IPS DF 6.9 (cell line): ENCODE results near the gene BTG2.
A peak's percentile ranks its signal among the peaks of the same experiment; 100 is the strongest.

Source experiments
- DNase-seq: peaks from one replicate; pipeline ENCODE4 v3.0.0-alpha.2; 2013; ENCODE audit warnings: low read depth, low spot score
- H3K27ac ChIP-seq: one replicate; pipeline ENCODE4 v1.5.1; 2013; ENCODE audit warnings: low read length, control low read depth
- H3K27me3 ChIP-seq: 2 replicates; pipeline ENCODE4 v1.6.1; 2013; ENCODE audit warnings: mild to moderate bottlenecking, low read length; ENCODE audit not compliant: control insufficient read depth, insufficient read depth
- H3K36me3 ChIP-seq: 2 replicates; pipeline ENCODE4 v1.6.1; 2013; ENCODE audit warnings: low read length; ENCODE audit not compliant: control insufficient read depth, insufficient read depth
- H3K4me1 ChIP-seq: 2 replicates; pipeline ENCODE4 v1.6.1; 2013; ENCODE audit warnings: low read length; ENCODE audit not compliant: control insufficient read depth, insufficient read depth
- H3K4me3 ChIP-seq: 2 replicates; pipeline ENCODE4 v1.5.1; 2013; ENCODE audit warnings: mild to moderate bottlenecking, low read length
- H3K9me3 ChIP-seq: 2 replicates; pipeline ENCODE4 v1.6.1; 2013; ENCODE audit warnings: low read length, inconsistent platforms; ENCODE audit not compliant: control insufficient read depth, insufficient read depth
- WGBS: extraction: QIAGEN DNeasy Blood & Tissue Kit; methylation state at CpG from one replicate; pipeline ENCODE4 v1.1.7; 2013; ENCODE audit warnings: mixed read lengths, missing lambda C conversion rate; ENCODE audit not compliant: insufficient read length, insufficient coverage; 5-methylcytosine and 5-hydroxymethylcytosine counted together

The BTG2 gene

DNA sequence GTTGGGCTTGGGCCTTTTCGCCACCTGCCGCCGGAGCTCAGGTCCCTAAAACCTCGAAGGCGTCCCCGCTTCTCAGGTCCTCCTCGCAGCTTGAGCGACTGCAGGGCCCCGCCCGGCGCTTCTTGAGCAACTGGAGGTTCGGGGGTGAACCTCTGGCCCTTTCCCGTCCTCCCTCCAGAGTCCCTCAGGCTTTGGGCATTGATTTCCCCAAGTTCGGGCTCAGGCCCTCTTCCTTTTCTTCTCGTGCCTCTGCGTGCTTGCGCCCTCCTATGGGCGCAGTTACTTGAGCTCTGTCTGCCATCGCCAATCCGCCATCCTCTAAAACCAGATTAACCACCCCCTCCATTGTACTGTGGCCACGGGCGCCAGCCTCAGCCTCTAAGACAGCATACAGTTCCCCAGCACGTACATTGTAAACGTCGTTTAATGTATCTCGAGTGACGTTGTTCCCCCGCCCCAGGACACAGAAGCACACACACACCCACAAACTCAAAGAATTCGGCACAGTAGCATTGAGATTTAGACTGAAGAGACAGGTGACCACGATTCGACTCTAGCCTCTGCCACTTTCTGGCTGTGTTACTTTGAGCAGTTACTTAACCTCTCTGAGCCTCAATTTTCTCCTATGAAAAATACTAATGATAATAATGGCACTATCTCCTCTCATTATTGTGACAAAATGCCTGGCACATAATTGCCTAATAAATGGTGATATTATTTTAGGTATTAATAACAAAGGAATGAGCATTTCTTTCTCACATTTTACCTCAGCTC is 22.6 kb downstream of the BTG2 start:
- H3K4me1 ChIP-seq, result peaks cover 19% of the 10 kb centered on the region; the same call in 1 of the 2 replicates
- H3K27me3 ChIP-seq, result peaks cover 1% of the 10 kb centered on the region; the same call in 1 of the 2 replicates
- no peaks in the 10 kb centered on the region for H3K36me3 ChIP-seq
- no CpG with 5 or more reads among the region's 31 CpGs for WGBS
- no peak for DNase-seq
- no peaks in the 10 kb centered on the region for H3K9me3 ChIP-seq
- peak overlapping the region; percentile 19; the same call in 1 of the 2 replicates for H3K4me3 ChIP-seq
- H3K27ac ChIP-seq, result no peak overlapping the region

DNA sequence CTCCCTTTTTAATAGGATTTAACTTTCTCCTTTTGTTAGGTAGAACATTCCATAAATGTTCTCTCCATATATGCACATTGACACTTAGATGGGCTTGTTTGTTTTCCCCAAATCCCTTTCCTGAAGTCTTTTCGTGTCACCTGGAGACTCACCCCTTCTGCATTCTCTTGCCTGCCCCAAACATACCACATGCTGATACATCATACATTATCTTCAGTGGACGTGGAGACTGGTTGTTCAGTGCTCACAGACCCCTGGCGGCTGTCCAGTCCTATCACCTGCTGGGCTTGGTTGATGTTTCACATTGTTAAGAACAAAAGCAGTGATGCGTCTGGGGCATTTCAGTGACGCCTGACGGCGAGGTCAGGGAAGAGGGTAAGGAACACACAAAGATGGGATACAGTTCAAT is 23.4 kb downstream of the BTG2 start:
- Histone ChIP-seq H3K9me3 (no peaks in the 10 kb centered on the region), H3K36me3 (no peaks in the 10 kb centered on the region), H3K4me1 (peaks cover 19% of the 10 kb centered on the region; the same call in 1 of the 2 replicates), H3K4me3 (no peak overlapping the region), H3K27ac (no peak overlapping the region), H3K27me3 (peaks cover 1% of the 10 kb centered on the region; the same call in 1 of the 2 replicates)
- no CpG with 5 or more reads among the region's 7 CpGs for WGBS
- no peak for DNase-seq

- H3K36me3 ChIP-seq, result no peaks in the 10 kb centered on the region
- H3K27ac ChIP-seq, result no peak overlapping the region
- no CpG with 5 or more reads among the region's 1 CpG for WGBS
Observed at GRCh38 chr1:203331224-203331623, 25.9 kb downstream of the BTG2 start.

GRCh38 chr1:203335503-203335902 is 30.2 kb downstream of the BTG2 start:
- no peak for DNase-seq
- peaks cover 1% of the 10 kb centered on the region; the same call in 1 of the 2 replicates for H3K4me1 ChIP-seq
- no peaks in the 10 kb centered on the region for H3K36me3 ChIP-seq
- H3K27me3 ChIP-seq, result no peaks in the 10 kb centered on the region; the same call in 1 of the 2 replicates
- no peak overlapping the region for H3K27ac ChIP-seq
- no peaks in the 10 kb centered on the region for H3K9me3 ChIP-seq
- WGBS, result no CpG with 5 or more reads among the region's 4 CpGs
- H3K4me3 ChIP-seq, result no peak overlapping the region

More at GRCh38 chr1:203331224-203331623, 25.9 kb downstream of the BTG2 start:
- Histone ChIP-seq H3K4me3 (no peak overlapping the region), H3K4me1 (peaks cover 10% of the 10 kb centered on the region; the same call in 1 of the 2 replicates), H3K9me3 (no peaks in the 10 kb centered on the region), H3K27me3 (peaks cover 1% of the 10 kb centered on the region; the same call in 1 of the 2 replicates)
- no peak for DNase-seq

GRCh38 chr1:203336097-203336496 is 30.8 kb downstream of the BTG2 start:
- Histone ChIP-seq H3K36me3 (no peaks in the 10 kb centered on the region), H3K27me3 (no peaks in the 10 kb centered on the region; the same call in 1 of the 2 replicates), H3K4me3 (no peak overlapping the region), H3K9me3 (no peaks in the 10 kb centered on the region), H3K4me1 (peaks cover 1% of the 10 kb centered on the region; the same call in 1 of the 2 replicates), H3K27ac (no peak overlapping the region)
- no CpG with 5 or more reads among the region's 1 CpG for WGBS
- no peak for DNase-seq

DNA sequence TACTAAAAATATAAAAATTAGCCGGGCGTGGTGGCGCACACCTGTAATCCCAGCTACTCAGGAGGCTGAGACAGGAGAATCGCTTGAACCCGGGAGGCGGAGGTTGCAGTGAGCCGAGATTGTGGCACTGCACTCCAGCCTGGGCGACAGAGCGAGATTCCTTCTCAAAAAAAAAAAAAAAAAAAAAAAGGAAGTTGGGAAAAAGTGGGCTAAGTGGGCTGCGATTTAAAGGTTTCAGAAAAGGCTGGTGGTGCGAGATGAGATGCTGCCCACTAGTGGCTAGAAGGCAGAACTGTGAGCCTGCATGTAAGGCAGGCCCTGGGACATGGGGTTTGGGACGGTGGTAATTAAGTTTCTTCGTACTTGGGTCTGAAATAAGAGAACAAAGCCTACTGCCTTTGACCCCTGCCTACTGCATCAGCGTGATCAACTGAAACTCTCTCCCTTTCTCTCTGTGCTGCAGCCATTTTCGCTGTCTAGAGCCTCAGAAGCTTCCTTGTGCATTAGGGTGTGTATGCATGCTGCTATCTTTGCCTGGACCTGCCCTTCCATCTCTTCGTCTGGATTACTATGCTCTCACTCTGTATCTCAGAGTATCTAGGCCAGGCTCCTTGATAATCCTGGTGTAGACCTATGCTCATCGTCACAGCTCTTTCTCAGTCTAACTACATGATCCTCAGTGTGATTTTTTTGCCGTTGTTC is 33.2 kb downstream of the BTG2 start:
- Histone ChIP-seq H3K27me3 (no peaks in the 10 kb centered on the region; the same call in 1 of the 2 replicates), H3K9me3 (no peaks in the 10 kb centered on the region), H3K27ac (no peak overlapping the region), H3K4me1 (peaks cover 3% of the 10 kb centered on the region; the same call in 1 of the 2 replicates), H3K36me3 (no peaks in the 10 kb centered on the region), H3K4me3 (no peak overlapping the region)
- no CpG with 5 or more reads among the region's 18 CpGs for WGBS
- DNase-seq, result no peak

- Histone ChIP-seq H3K4me1 (peaks cover 3% of the 10 kb centered on the region; the same call in 1 of the 2 replicates), H3K27ac (no peak overlapping the region), H3K4me3 (no peak overlapping the region), H3K27me3 (no peaks in the 10 kb centered on the region; the same call in 1 of the 2 replicates), H3K36me3 (no peaks in the 10 kb centered on the region), H3K9me3 (no peaks in the 10 kb centered on the region)
- DNase-seq, result no peak
- no CpG with 5 or more reads among the region's 7 CpGs for WGBS
Observed at GRCh38 chr1:203340112-203340790, 34.9 kb downstream of the BTG2 start.

DNA sequence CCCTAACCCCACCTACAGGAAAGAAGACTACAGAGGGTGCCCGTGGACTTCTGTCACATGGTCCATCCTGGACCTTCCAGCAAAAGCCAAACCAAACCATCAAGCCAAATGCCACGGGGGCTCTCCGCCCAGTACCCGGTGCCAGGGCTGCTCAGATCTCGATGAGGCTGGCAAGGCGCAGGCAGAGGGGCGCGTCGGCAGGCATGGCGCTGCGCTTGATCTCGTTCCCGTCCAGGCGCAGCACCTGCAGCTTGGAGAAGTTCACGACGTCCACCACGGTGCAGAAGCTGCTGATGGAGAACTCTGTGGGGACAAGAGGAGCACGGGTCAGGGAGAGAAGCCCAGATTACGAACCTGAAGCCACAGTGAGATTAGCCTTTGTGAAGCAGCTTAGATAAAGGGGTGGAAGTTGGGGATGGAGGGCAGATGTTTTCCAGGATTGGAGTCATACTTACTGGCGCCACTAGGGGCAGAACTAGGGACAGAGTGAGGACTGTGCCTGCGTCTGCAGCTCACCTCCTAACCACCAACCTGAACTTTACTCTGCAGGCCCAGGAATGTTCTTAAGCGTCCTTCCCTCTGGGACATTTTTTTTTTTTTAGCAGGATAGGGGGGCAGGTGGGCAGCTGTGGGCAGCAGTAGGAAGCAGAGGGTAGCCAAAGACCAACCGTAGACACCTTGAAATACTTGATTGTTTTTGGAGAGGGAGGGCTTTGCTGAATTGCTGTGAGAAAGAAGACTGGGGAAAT is 37.0 kb downstream of the BTG2 start:
- Histone ChIP-seq H3K4me3 (no peak overlapping the region), H3K9me3 (no peaks in the 10 kb centered on the region), H3K27me3 (no peaks in the 10 kb centered on the region; the same call in 1 of the 2 replicates), H3K27ac (no peak overlapping the region), H3K36me3 (no peaks in the 10 kb centered on the region), H3K4me1 (peaks cover 3% of the 10 kb centered on the region; the same call in 1 of the 2 replicates)
- no CpG with 5 or more reads among the region's 23 CpGs for WGBS
- peak; percentile 84 for DNase-seq

- no peaks in the 10 kb centered on the region for H3K9me3 ChIP-seq
- no peak overlapping the region for H3K4me3 ChIP-seq
- DNase-seq, result no peak
- no peak overlapping the region for H3K27ac ChIP-seq
- no peaks in the 10 kb centered on the region; the same call in 1 of the 2 replicates for H3K27me3 ChIP-seq
- peaks cover 3% of the 10 kb centered on the region; the same call in 1 of the 2 replicates for H3K4me1 ChIP-seq
- H3K36me3 ChIP-seq, result no peaks in the 10 kb centered on the region
- WGBS, result no CpG with 5 or more reads among the region's 9 CpGs
Observed at GRCh38 chr1:203343956-203344754, 38.8 kb downstream of the BTG2 start.
